Type B pancreatic cell (in vitro differentiated cells): ENCODE data around the gene RSBN1L. TPM values are rescaled to one million over a fixed set of nuclear protein-coding genes. Genes with fewer than 3 reads are reported as not detected.
A peak's percentile ranks its signal among the peaks of the same experiment; 100 is the strongest.
"Not testable (repeated sequence)": the region's sequence is repeated elsewhere in the genome, so short reads cannot be mapped to it uniquely, and the experiment has no call there.

Experiments
- DNase-seq: peaks from one replicate; pipeline ENCODE4 v3.0.0; 2021; ENCODE audit warnings: mixed read lengths; ENCODE audit not compliant: unreplicated experiment; ENCODE audit errors: extremely low spot score
- H3K27ac Mint-ChIP-seq: 2 replicates; pipeline ENCODE4 v1.8.0; 2021; ENCODE audit warnings: mild to moderate bottlenecking, mixed read lengths
- H3K27me3 Mint-ChIP-seq: 2 replicates; pipeline ENCODE4 v1.8.0; 2021; ENCODE audit warnings: mixed read lengths
- H3K36me3 Mint-ChIP-seq: 2 replicates; pipeline ENCODE4 v1.8.0; 2021; ENCODE audit warnings: mixed read lengths
- H3K4me1 Mint-ChIP-seq: one replicate; pipeline ENCODE4 v1.8.0; 2021; ENCODE audit warnings: mixed read lengths; ENCODE audit not compliant: unreplicated experiment
- H3K4me3 Mint-ChIP-seq: 2 replicates; pipeline ENCODE4 v1.8.0; 2021; ENCODE audit warnings: mild to moderate bottlenecking, mixed read lengths
- H3K9me3 Mint-ChIP-seq: 2 replicates; pipeline ENCODE4 v1.8.0; 2021; ENCODE audit warnings: mixed read lengths
- CTCF ChIP-seq: fragments of 200-600 bp; sonication (generic); conservative IDR thresholded peaks from 2 replicates; pipeline ENCODE4 v1.5.0; 2021; ENCODE audit warnings: antibody characterized with exemption, mild to moderate bottlenecking
- total RNA-seq: library from RNA; stranded (reverse); gene quantifications from 2 replicates; pipeline ENCODE4 v1.2.1, GENCODE V29; 2021; ENCODE audit warnings: low replicate concordance

Gene RSBN1L
- total RNA-seq, 1 donor from 2014 or later: 20.4 TPM

- no peak for TF ChIP-seq CTCF
- H3K27ac Mint-ChIP-seq: peak overlapping the region; percentile 97
- H3K36me3 Mint-ChIP-seq: peaks cover 17% of the 10 kb centered on the region
- no peak for DNase-seq
- peak overlapping the region; percentile 99 for H3K4me3 Mint-ChIP-seq
- H3K27me3 Mint-ChIP-seq: no peaks in the 10 kb centered on the region
- no peaks in the 10 kb centered on the region for H3K9me3 Mint-ChIP-seq
- peaks cover 34% of the 10 kb centered on the region for H3K4me1 Mint-ChIP-seq
Measured at GRCh38 chr7:77698042-77698625, 1.9 kb downstream of the RSBN1L start.

GRCh38 chr7:77699056-77699455, 2.8 kb downstream of the RSBN1L start:
- Mint-ChIP-seq H3K9me3 (no peaks in the 10 kb centered on the region), H3K27ac (peak overlapping the region; percentile 11), H3K27me3 (no peaks in the 10 kb centered on the region), H3K36me3 (peaks cover 15% of the 10 kb centered on the region), H3K4me1 (peaks cover 25% of the 10 kb centered on the region), H3K4me3 (peak overlapping the region; percentile 99)
- no peak for DNase-seq
- TF ChIP-seq CTCF: no peak

GRCh38 chr7:77702513-77702912, 6.3 kb downstream of the RSBN1L start:
- Mint-ChIP-seq H3K36me3 (peaks cover 15% of the 10 kb centered on the region), H3K27ac (no peak overlapping the region), H3K4me3 (no peak overlapping the region)

GRCh38 chr7:77702968-77703472, 6.8 kb downstream of the RSBN1L start:
- no peak overlapping the region for H3K27ac Mint-ChIP-seq
- no peak overlapping the region for H3K4me3 Mint-ChIP-seq

More at GRCh38 chr7:77702513-77702912, 6.3 kb downstream of the RSBN1L start:
- Mint-ChIP-seq H3K9me3 (no peaks in the 10 kb centered on the region), H3K4me1 (peaks cover 25% of the 10 kb centered on the region), H3K27me3 (no peaks in the 10 kb centered on the region)
- no peak for DNase-seq
- no peak for TF ChIP-seq CTCF

GRCh38 chr7:77703669-77704068, 7.4 kb downstream of the RSBN1L start:
- H3K36me3 Mint-ChIP-seq: peaks cover 16% of the 10 kb centered on the region
- H3K4me3 Mint-ChIP-seq, DNase-seq, H3K9me3 Mint-ChIP-seq, H3K27me3 Mint-ChIP-seq, H3K27ac Mint-ChIP-seq: not testable (repeated sequence)
- peaks cover 24% of the 10 kb centered on the region for H3K4me1 Mint-ChIP-seq

More at GRCh38 chr7:77702968-77703472, 6.8 kb downstream of the RSBN1L start:
- peaks cover 25% of the 10 kb centered on the region for H3K4me1 Mint-ChIP-seq
- H3K36me3 Mint-ChIP-seq: peaks cover 15% of the 10 kb centered on the region
- DNase-seq: no peak
- H3K27me3 Mint-ChIP-seq: no peaks in the 10 kb centered on the region
- no peak for TF ChIP-seq CTCF
- H3K9me3 Mint-ChIP-seq: no peaks in the 10 kb centered on the region

GRCh38 chr7:77707504-77707992, 11.3 kb downstream of the RSBN1L start:
- no peak for DNase-seq
- TF ChIP-seq CTCF: no peak
- Mint-ChIP-seq H3K4me3 (no peak overlapping the region), H3K27me3 (no peaks in the 10 kb centered on the region), H3K27ac (no peak overlapping the region), H3K4me1 (peaks cover 6% of the 10 kb centered on the region), H3K9me3 (no peaks in the 10 kb centered on the region), H3K36me3 (peaks cover 21% of the 10 kb centered on the region)
